Fibroblast of lung (primary cell): ENCODE results near the gene ERLEC1. TPM values are rescaled to one million over a fixed set of nuclear protein-coding genes. Genes with fewer than 3 reads are reported as not detected.
A peak's percentile ranks its signal among the peaks of the same experiment; 100 is the strongest.

Experiments used
- DNase-seq, 2 donors: peaks; one replicate each; pipeline versions ENCODE4 v3.0.0 to v3.0.0-alpha.2; 2010; ENCODE audit warnings: low read depth in 2 of 2
- H2AFZ ChIP-seq: 2 replicates; pipeline ENCODE4 v1.5.1; 2012; ENCODE audit warnings: low read length, control low read depth, inconsistent platforms
- H3K27ac ChIP-seq: 2 replicates; pipeline ENCODE4 v1.5.1; 2011; ENCODE audit warnings: low read length, control low read depth; ENCODE audit not compliant: insufficient read depth
- H3K27me3 ChIP-seq: 2 replicates; pipeline ENCODE4 v1.5.1; 2011; ENCODE audit warnings: mild to moderate bottlenecking, low read length; ENCODE audit not compliant: control insufficient read depth, insufficient read depth
- H3K36me3 ChIP-seq: 2 replicates; pipeline ENCODE4 v1.5.1; 2011; ENCODE audit warnings: low read length; ENCODE audit not compliant: control insufficient read depth, insufficient read depth
- H3K4me1 ChIP-seq: 2 replicates; pipeline ENCODE4 v1.5.1; 2011; ENCODE audit warnings: low read length; ENCODE audit not compliant: control insufficient read depth, insufficient read depth; ENCODE audit errors: extremely low read depth
- H3K4me2 ChIP-seq: 2 replicates; pipeline ENCODE4 v1.5.1; 2011; ENCODE audit warnings: low read length, control low read depth; ENCODE audit not compliant: insufficient read depth; ENCODE audit errors: extremely low read depth
- H3K4me3 ChIP-seq, 4 experiments: fragments of 200-600 bp in 1 of 4; sonication (generic) in 1 of 4; replicated peaks in 1 of 4; 2 replicates each; pipeline ENCODE4 v1.5.1; 2011 to 2016; ENCODE audit warnings: low read length in 4 of 4, low read depth in 3 of 4, mild to moderate bottlenecking in 3 of 4, control low read depth in 2 of 4, inconsistent platforms in 1 of 4, mixed read lengths in 1 of 4; ENCODE audit not compliant: insufficient read depth in 1 of 4; ENCODE audit errors: control extremely low read depth in 1 of 4
- H3K79me2 ChIP-seq: 2 replicates; pipeline ENCODE4 v1.5.1; 2012; ENCODE audit warnings: mild to moderate bottlenecking, low read length, inconsistent platforms; ENCODE audit not compliant: control insufficient read depth, insufficient read depth
- H3K9ac ChIP-seq: 2 replicates; pipeline ENCODE4 v1.5.1; 2011; ENCODE audit warnings: mild to moderate bottlenecking, low read length, control low read depth; ENCODE audit not compliant: insufficient read depth
- H3K9me3 ChIP-seq: 2 replicates; pipeline ENCODE4 v1.5.1; 2012; ENCODE audit warnings: low read depth, low read length; ENCODE audit not compliant: control insufficient read depth, insufficient read depth
- H4K20me1 ChIP-seq: 2 replicates; pipeline ENCODE4 v1.5.1; 2011; ENCODE audit warnings: low read length; ENCODE audit not compliant: control insufficient read depth, insufficient read depth; ENCODE audit errors: extremely low read depth
- CTCF ChIP-seq, 2 donors: IDR thresholded peaks in 1 of 2; conservative IDR thresholded peaks in 1 of 2; 1 replicate in 1 of 2; 2 replicates in 1 of 2; pipeline ENCODE4 v1.5.1; 2011 to 2012; ENCODE audit warnings: low read length in 2 of 2, control low read depth in 1 of 2, inconsistent platforms in 1 of 2, low read depth in 1 of 2, mild to moderate bottlenecking in 1 of 2
- EZH2 ChIP-seq: IDR thresholded peaks from 2 replicates; pipeline ENCODE4 v1.5.1; 2012; ENCODE audit warnings: low read length, control low read depth, mild to moderate bottlenecking; ENCODE audit errors: missing control alignments
- polyA plus RNA-seq, 2 donors: library from polyadenylated mRNA; depleted of rRNA in 1 of 2; stranded (reverse) in 1 of 2; unstranded in 1 of 2; fragments of >200 nt; gene quantifications; 2 replicates each; pipeline ENCODE4 v1.2.1, GENCODE V29; 2011 to 2012; ENCODE audit warnings: missing spikeins in 1 of 2
- total RNA-seq: library from RNA; depleted of rRNA; stranded (reverse); fragments of >200 nt; gene quantifications from 2 replicates; pipeline ENCODE4 v1.2.1, GENCODE V29; 2014

Gene ERLEC1
- total and polyA plus RNA-seq, 2 donors (not counting 1 experiment from before 2014, with no cell fraction given) = 87.7 to 103 TPM

GRCh38 chr2:53865264-53865663 is 78.4 kb downstream of the ERLEC1 start:
- H3K4me2 ChIP-seq = no peak overlapping the region
- H4K20me1 ChIP-seq = no peaks in the 10 kb centered on the region
- no peak overlapping the region for H2AFZ ChIP-seq
- H3K9me3 ChIP-seq = no peaks in the 10 kb centered on the region
- no peaks in the 10 kb centered on the region for H3K4me1 ChIP-seq
- no peak overlapping the region for H3K9ac ChIP-seq
- no peaks in the 10 kb centered on the region for H3K27me3 ChIP-seq
- H3K4me3 ChIP-seq = no peak overlapping the region
- H3K27ac ChIP-seq = no peak overlapping the region
- TF ChIP-seq EZH2 (no peak), CTCF (conservative IDR thresholded peaks at IDR 0.05 in 1 of 2, IDR thresholded peaks at IDR 0.05 in 1 of 2; ENCODE audit: low read depth in 1 of 2, low read length in 2 of 2) (no peak)
- no peak for DNase-seq
- H3K36me3 ChIP-seq = peaks cover 2% of the 10 kb centered on the region
- H3K79me2 ChIP-seq = no peaks in the 10 kb centered on the region

DNA sequence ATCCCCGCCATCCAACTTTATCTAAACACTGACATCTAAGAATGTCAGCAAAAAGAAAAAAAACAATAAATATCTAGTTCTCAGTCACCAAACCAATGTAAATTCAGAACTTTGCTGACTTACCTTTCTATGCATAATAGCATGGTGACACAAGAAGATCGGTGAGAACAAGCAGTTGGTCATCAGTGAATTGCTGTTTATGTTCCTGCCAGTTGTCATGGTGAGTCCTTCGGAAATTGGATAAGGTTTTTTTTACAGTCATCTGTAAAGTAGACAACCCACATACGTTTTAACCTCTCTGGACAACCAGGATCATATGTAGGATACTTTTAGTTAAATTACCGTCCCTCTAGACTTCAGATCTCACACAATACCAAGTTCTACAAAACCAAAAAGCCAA is 79.1 kb downstream of the ERLEC1 start:
- H3K27me3 ChIP-seq = no peaks in the 10 kb centered on the region
- peak in 1 of 2 donors; percentile 17 for DNase-seq
- no peak overlapping the region for H3K4me2 ChIP-seq
- no peak overlapping the region for H3K9ac ChIP-seq
- no peaks in the 10 kb centered on the region for H3K4me1 ChIP-seq
- TF ChIP-seq EZH2 (no peak), CTCF (conservative IDR thresholded peaks at IDR 0.05 in 1 of 2, IDR thresholded peaks at IDR 0.05 in 1 of 2; ENCODE audit: low read depth in 1 of 2, low read length in 2 of 2) (no peak)
- H3K36me3 ChIP-seq = peaks cover 2% of the 10 kb centered on the region
- H4K20me1 ChIP-seq = no peaks in the 10 kb centered on the region
- H2AFZ ChIP-seq = no peak overlapping the region
- no peaks in the 10 kb centered on the region for H3K9me3 ChIP-seq
- H3K27ac ChIP-seq = no peak overlapping the region
- no peak overlapping the region for H3K4me3 ChIP-seq
- H3K79me2 ChIP-seq = no peaks in the 10 kb centered on the region

GRCh38 chr2:53867169-53867568 is 80.3 kb downstream of the ERLEC1 start:
- TF ChIP-seq EZH2 = no peak
- no peak for TF ChIP-seq CTCF (conservative IDR thresholded peaks at IDR 0.05 in 1 of 2, IDR thresholded peaks at IDR 0.05 in 1 of 2; ENCODE audit: low read depth in 1 of 2, low read length in 2 of 2)
- Histone ChIP-seq H3K36me3 (peaks cover 2% of the 10 kb centered on the region), H2AFZ (no peak overlapping the region), H3K4me2 (no peak overlapping the region), H3K4me1 (no peaks in the 10 kb centered on the region), H3K9me3 (no peaks in the 10 kb centered on the region), H3K79me2 (no peaks in the 10 kb centered on the region), H3K4me3 (no peak overlapping the region), H4K20me1 (no peaks in the 10 kb centered on the region), H3K27me3 (no peaks in the 10 kb centered on the region), H3K9ac (no peak overlapping the region), H3K27ac (no peak overlapping the region)
- DNase-seq = no peak
